GM21381 (cell line): Measurements from ENCODE around the gene ANKRD30A.
"Not testable (repeated sequence)": the region's sequence is repeated elsewhere in the genome, so short reads cannot be mapped to it uniquely, and the experiment has no call there.

Experiments
- ATAC-seq: cut with Tn5 transposase; IDR thresholded peaks from one replicate; pipeline ENCODE4 v1.9.1; 2021; ENCODE audit warnings: mild to moderate bottlenecking, moderate library complexity; ENCODE audit not compliant: unreplicated experiment

Gene ANKRD30A

DNA sequence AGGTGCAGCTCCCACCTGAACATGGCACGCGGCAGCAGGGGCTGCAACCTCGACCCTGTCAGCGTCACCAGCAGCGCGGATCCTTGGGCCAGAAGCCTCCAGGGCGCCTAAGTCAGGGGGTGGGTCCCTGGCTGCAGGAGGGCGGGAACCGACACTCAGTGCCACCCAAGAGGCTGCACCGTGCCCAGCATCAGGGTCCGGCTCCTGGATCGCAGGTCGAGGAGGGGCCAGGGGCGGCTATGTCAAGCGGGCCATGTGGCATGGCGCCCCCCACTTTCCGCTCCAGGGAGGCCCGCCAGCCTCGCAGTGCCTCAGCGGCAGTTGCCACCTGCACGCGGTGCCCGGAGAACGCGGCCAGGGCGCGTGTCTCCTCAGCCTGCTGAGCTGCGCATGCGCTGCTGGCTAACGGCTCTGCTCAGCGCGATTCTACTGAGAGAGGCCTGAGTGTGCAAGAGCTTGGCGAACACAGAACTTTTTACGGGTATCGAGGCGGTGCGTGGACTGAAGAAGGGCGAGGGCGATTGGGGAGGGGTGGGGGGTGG, at the start of gene ANKRD30A:
Gene ANKRD30A, plus strand, starts transcription at position 408 of the 542 bp plus-strand sequence. CDS start 190 bp downstream, outside the sequence.
- no peak for ATAC-seq

- ATAC-seq: not testable (repeated sequence)
Observed at GRCh38 chr10:37076083-37076482, 49.3 kb upstream of the ANKRD30A start.

DNA sequence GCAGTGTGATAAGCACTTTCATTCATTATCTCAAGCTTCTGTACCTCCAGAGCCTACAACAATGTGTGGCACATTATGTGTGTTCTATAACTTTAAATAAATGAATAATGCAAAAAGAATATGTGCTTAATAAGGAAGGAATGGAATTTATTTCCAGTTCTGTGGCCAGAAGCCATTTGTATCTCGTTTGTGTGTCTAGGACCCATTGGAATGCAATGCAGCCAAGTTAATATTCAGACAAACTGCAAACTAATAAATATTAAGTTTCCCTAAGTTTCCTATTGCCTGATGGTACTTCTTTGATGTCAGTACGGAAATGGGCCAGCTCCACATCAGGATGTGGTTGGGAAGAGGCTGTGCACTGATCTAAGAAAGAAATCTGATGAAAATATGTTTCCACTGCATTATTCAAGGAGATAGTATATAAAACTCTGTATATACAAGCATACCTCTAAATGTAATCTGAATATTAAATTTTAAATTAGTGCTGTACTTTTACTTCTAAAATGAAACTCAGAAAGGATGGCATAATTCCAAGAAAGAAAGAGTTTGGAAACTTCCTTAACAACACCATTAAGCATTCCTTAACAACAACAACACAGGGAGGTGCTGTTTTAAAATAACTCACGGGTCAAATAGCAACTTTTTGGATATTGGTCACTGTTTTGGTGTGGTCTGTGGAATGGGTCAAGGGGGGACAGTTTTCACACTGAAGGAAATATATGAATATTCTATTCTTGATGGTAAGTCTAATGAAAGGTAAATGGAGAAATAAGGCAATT, 29.4 kb upstream of the ANKRD30A start:
- ATAC-seq: no peak

DNA sequence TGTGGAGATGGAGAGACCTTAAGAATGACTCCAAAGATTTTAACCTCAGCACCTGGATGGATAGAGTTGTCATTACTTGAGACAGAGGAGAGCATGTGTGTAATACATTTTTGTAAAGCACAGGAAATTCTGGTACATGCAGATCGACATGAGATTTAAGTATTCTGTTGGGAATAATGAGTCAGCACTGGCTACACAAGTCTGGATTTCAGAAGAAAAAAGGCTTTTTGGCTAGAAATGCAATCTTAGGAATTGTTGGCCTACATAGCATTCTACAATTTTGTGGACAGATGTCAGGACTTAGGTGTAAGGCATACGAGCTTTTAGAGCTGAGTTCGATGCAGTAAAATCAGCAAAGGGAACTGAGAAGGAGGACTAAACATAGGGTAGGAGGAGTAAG, 24.1 kb upstream of the ANKRD30A start:
- ATAC-seq: no peak

DNA sequence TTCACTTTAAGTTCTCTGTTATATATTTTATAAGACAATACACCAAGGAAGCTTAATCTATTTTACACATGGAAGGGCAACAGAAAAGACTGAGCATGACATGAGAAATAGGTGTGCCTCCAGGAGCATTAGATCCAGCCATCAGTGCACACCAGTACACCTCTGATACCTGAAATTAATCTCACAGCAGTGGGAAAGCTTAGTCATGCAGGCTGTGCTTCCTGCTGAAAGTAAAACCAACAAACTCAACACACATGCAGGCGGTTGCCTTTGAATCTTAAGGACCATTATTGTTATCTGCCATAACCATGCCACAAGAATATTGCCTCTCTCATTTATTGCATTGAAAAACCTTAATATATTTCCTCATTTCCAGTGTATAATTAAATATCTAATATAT, 16.4 kb upstream of the ANKRD30A start:
- no peak for ATAC-seq

- no peak for ATAC-seq
Observed at GRCh38 chr10:37124532-37124931, 866 bp upstream of the ANKRD30A start.

DNA sequence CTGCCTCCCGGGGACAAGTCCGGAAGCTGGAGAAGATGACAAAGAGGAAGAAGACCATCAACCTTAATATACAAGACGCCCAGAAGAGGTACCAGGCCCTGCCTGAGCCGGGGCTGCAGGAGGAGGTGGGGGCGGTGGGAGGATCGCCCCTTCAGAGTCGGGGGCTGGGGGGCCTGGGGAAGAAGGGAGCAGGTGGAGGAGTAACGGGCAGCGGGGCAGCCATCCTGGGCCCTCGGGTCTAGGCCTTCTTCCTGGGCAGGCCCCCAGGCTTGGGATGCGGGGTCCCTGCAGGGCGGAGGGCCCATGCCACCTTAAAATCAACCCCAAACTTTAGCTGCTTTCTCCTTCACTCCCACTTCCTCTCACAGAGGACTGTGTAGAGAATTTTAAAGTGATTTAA, 523 bp downstream of the ANKRD30A start:
- no peak for ATAC-seq

DNA sequence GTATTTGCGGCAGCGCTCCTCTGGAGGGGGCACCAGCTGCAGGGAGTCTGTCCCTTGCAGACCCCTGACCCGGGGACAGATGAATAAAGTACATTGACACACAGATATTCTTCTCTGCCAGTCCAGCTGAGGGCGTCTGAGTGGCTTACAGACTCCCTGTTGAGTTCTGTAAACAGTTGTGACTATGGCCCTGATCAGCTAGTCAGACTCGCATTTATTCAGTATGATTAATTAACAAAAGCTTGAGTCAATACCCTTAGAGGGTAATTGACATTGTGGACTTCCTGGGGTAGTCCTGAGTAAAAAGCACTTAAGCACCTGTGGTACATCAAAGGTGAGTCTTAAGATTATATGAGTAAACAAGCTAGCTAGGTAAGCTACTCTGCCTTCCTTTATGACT, 21.0 kb downstream of the ANKRD30A start:
- ATAC-seq: no peak

DNA sequence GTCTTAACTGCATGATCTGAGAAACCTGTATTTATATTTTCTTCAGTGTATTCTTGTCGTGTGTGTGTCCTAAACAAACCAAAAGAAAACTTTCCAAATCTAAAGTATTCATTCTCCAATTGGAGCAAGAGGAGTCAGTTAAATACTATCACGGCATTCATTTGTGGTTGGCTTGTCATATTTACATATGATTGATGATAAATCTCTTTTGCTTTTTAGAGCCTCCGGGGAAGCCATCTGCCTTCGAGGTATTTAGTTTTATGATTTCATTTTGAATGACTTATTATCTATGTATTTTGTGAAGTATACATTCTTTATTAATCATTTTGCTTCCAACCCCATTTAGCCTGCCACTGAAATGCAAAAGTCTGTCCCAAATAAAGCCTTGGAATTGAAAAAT, 37.0 kb downstream of the ANKRD30A start:
- ATAC-seq: not testable (repeated sequence)

DNA sequence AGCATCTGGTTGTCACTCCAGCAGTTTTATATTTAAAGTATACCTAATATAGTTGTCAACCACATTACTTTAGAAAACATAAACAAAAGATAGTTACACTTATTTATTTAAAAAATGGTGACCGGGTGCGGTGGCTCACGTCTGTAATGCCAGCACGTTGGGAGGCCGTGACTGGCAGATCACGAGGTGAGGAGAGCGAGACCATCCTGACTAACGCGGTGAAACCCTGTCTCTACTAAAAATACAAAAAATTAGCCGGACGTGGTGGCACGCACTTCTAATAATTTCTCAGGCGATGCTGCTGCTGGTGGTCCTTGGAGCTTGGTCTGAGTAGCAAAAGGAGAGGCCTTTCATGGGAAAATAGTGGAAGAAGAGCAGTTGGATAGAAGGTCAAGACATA, 46.5 kb downstream of the ANKRD30A start:
- ATAC-seq: not testable (repeated sequence)

GRCh38 chr10:37178296-37178695, 52.9 kb downstream of the ANKRD30A start:
- ATAC-seq: not testable (repeated sequence)

GRCh38 chr10:37182719-37183118, 57.3 kb downstream of the ANKRD30A start:
- ATAC-seq: not testable (repeated sequence)

DNA sequence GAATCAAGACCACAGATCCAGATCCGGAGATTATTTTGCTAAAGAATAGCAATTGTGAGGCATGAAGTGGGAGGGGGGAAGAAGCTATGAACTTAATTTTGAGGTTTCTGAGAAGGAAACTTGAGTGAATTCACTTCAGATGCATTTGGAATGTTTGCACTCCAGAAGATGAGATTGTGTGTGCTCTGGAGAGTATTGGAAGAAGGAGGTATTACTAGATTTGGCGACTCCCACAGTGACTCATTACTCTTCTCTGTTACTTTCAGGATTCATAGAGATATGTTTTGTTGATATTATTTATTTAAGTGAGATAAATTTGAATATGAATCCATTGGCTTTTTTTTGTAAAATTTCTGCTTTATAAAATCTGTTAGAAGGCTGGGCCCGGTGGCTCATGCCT, 80.7 kb downstream of the ANKRD30A start:
- no peak for ATAC-seq

DNA sequence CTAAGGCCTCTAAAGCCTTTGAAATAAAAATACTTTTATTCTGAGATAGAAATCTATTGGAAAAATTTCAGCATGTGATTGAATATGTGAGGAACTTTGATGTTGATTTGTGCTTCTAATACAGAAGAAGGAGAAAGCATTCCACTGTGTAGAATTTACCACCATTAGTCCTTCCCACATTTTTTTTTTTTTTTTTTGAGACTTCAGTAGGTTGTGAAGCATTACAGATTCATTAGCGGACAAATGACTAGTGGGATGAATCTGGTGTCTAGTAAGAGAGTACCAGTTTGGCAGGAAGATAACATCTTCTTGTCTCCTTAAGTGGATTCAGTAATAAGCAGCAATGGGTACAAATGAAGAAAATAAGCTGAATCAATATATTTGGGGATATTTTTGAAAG, 95.5 kb downstream of the ANKRD30A start:
- ATAC-seq: no peak

DNA sequence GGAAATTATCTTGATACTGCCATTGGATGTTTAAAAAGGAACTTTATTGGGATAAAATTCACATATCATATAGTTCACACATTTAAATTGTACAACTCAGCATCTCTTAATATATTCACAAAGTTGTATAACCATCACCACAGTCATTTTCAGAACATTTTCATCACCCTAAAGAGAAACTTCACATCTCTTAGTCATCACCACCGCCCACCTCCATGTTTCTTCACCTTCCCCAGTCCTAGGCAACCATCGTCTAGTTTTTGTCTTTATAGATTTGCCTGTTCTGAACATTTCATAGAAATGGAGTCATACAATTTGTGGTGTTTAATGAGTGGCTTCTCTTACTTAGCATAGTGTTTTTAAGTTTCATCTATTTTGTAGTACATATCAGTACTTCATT, 96.6 kb downstream of the ANKRD30A start:
- ATAC-seq: no peak

GRCh38 chr10:37225163-37225562, 99.8 kb downstream of the ANKRD30A start:
- no peak for ATAC-seq

GRCh38 chr10:37226524-37226923, 101.1 kb downstream of the ANKRD30A start:
- no peak for ATAC-seq

GRCh38 chr10:37234692-37235091, 109.3 kb downstream of the ANKRD30A start:
- no peak for ATAC-seq

DNA sequence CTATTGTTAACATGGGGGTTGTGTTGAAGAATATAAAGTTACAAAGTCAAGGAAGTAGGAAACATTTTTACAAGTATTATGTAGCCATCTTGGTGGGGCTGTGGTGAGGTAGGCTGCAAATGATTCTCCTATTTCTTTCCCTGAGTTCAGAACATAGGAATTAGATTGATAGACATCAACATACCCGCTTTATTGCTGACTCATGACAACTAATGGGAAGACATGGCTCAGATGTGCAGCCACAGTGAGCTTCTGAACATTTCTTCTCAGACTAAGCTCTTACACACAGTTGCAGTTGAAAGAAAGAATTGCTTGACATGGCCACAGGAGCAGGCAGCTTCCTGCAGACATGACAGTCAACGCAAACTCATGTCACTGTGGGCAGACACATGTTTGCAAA, 110.7 kb downstream of the ANKRD30A start:
- ATAC-seq: no peak

- ATAC-seq: no peak
Observed at GRCh38 chr10:37240223-37240622, 114.8 kb downstream of the ANKRD30A start.

DNA sequence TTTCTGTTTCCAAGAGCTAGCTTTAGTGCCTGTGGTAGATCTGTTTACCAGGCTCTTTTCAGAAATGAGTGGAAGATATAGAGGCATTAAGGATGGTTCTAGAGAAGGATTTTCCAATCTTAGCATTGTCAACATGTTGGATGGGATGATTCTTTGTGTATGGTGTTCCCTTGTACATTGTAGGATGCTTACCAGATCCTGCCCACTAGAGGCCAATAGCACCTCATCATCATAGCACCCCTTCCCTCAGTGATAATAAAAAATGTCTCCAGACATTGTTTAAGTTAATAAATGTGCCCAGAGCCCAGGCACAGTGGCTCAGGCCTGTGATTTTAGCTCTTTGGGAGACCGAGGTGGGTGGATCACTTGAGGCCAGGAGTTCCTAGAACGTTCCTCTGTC, 121.2 kb downstream of the ANKRD30A start:
- no peak for ATAC-seq

DNA sequence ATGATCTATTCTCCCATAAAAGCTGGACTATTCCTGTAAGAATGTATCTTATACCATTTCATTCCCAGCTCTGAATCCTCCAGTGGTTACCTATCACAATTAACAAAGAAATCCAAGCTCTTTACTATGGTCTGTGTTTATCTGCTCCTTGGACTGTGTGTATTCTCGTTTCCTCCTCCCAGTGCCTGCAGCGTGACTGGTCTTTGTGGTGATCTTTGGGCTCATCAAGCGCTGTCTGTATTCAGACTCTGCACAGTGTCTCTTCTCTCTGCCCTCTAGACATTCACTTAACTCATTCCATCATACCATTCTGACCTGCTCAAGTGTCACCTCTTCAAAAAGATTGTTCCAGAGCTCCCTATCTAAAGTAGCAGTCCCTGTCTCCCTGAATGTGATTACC, 130.4 kb downstream of the ANKRD30A start:
- not testable (repeated sequence) for ATAC-seq

GRCh38 chr10:37263304-37263703, 137.9 kb downstream of the ANKRD30A start:
- no peak for ATAC-seq
